Measurements from ENCODE around the gene PRR23A.

Gene PRR23A

DNA sequence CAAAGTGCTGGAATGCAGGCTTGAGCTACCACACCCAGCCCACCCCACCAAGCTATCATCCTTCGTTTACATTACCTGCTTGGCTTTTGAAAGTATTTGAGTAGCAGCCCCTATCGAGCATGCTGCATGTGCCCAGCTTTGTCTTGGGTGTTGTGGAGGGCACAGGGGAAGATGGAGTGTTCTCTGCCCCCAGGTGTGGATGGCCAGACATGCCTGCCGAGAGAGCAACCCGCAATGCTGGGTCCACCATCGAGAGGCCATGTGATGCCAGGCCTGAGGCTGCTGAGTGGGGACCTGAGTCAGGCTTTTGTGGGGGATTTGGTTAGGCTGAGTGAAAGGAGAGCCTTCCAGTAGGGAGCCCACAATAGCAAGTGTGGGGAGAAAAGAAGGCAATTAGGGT is 33.1 kb downstream of the PRR23A start:
- H3K27me3 ChIP-seq (replicated peaks; ENCODE audit: control insufficient read depth, insufficient read depth, low read length, poor library complexity, severe bottlenecking) = no peaks in the 10 kb centered on the region
- DNase-seq = no peak
- no peak overlapping the region for H3K4me3 ChIP-seq (ENCODE audit: insufficient read depth, low read depth, low read length, poor library complexity, severe bottlenecking)
- no peaks in the 10 kb centered on the region for H3K4me1 ChIP-seq (ENCODE audit: control insufficient read depth, insufficient read depth, low read length, poor library complexity, severe bottlenecking)
- H3K9me3 ChIP-seq (ENCODE audit: control insufficient read depth, low read length) = no peaks in the 10 kb centered on the region
- H3K27ac ChIP-seq (ENCODE audit: insufficient read depth, low read length, poor library complexity, severe bottlenecking) = no peak overlapping the region
- no peaks in the 10 kb centered on the region for H3K36me3 ChIP-seq (ENCODE audit: control insufficient read depth, insufficient read depth, low read length)

- H3K4me1 ChIP-seq (ENCODE audit: control insufficient read depth, insufficient read depth, low read length, poor library complexity, severe bottlenecking) = no peaks in the 10 kb centered on the region
- H3K9me3 ChIP-seq (ENCODE audit: control insufficient read depth, low read length) = no peaks in the 10 kb centered on the region
- DNase-seq = no peak
- no peak overlapping the region for H3K4me3 ChIP-seq (ENCODE audit: insufficient read depth, low read depth, low read length, poor library complexity, severe bottlenecking)
- no peaks in the 10 kb centered on the region for H3K36me3 ChIP-seq (ENCODE audit: control insufficient read depth, insufficient read depth, low read length)
- H3K27me3 ChIP-seq (replicated peaks; ENCODE audit: control insufficient read depth, insufficient read depth, low read length, poor library complexity, severe bottlenecking) = no peaks in the 10 kb centered on the region
- no peak overlapping the region for H3K27ac ChIP-seq (ENCODE audit: insufficient read depth, low read length, poor library complexity, severe bottlenecking)
Observed at GRCh38 chr3:138971766-138972320, 34.2 kb downstream of the PRR23A start.

DNA sequence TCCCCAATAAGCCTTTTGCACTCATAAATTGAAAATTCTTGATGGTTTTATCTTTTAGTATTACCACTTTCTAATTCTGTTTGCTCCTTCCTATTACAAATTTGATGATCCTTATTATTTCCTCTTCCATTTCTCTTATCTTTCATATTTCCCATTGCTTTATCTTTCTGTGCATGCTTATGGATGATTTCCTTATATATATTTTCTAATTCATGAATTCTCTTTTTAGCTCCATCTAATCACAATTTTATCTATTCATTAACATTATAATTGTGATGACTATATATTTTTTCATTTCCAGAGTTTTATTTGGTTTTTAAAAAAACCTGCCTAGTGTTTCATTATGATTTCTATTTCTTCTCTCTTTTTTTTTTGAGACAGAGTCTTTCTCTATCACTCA is 41.1 kb downstream of the PRR23A start:
- Histone ChIP-seq H3K27ac (ENCODE audit: insufficient read depth, low read length, poor library complexity, severe bottlenecking) (no peak overlapping the region), H3K9me3 (ENCODE audit: control insufficient read depth, low read length) (no peaks in the 10 kb centered on the region), H3K27me3 (replicated peaks; ENCODE audit: control insufficient read depth, insufficient read depth, low read length, poor library complexity, severe bottlenecking) (peaks cover 27% of the 10 kb centered on the region), H3K4me1 (ENCODE audit: control insufficient read depth, insufficient read depth, low read length, poor library complexity, severe bottlenecking) (no peaks in the 10 kb centered on the region), H3K36me3 (ENCODE audit: control insufficient read depth, insufficient read depth, low read length) (no peaks in the 10 kb centered on the region), H3K4me3 (ENCODE audit: insufficient read depth, low read depth, low read length, poor library complexity, severe bottlenecking) (no peak overlapping the region)
- no peak for DNase-seq

- no peak for DNase-seq
- no peaks in the 10 kb centered on the region for H3K36me3 ChIP-seq (ENCODE audit: control insufficient read depth, insufficient read depth, low read length)
- H3K9me3 ChIP-seq (ENCODE audit: control insufficient read depth, low read length) = no peaks in the 10 kb centered on the region
- no peak overlapping the region for H3K27ac ChIP-seq (ENCODE audit: insufficient read depth, low read length, poor library complexity, severe bottlenecking)
- H3K4me3 ChIP-seq (ENCODE audit: insufficient read depth, low read depth, low read length, poor library complexity, severe bottlenecking) = no peak overlapping the region
- peaks cover 27% of the 10 kb centered on the region for H3K27me3 ChIP-seq (replicated peaks; ENCODE audit: control insufficient read depth, insufficient read depth, low read length, poor library complexity, severe bottlenecking)
- H3K4me1 ChIP-seq (ENCODE audit: control insufficient read depth, insufficient read depth, low read length, poor library complexity, severe bottlenecking) = no peaks in the 10 kb centered on the region
Observed at GRCh38 chr3:138964264-138964663, 41.8 kb downstream of the PRR23A start.

- no peaks in the 10 kb centered on the region for H3K9me3 ChIP-seq (ENCODE audit: control insufficient read depth, low read length)
- no peaks in the 10 kb centered on the region for H3K36me3 ChIP-seq (ENCODE audit: control insufficient read depth, insufficient read depth, low read length)
- H3K27ac ChIP-seq (ENCODE audit: insufficient read depth, low read length, poor library complexity, severe bottlenecking) = no peak overlapping the region
- no peak overlapping the region for H3K4me3 ChIP-seq (ENCODE audit: insufficient read depth, low read depth, low read length, poor library complexity, severe bottlenecking)
- DNase-seq = no peak
- peaks cover 27% of the 10 kb centered on the region for H3K27me3 ChIP-seq (replicated peaks; ENCODE audit: control insufficient read depth, insufficient read depth, low read length, poor library complexity, severe bottlenecking)
- H3K4me1 ChIP-seq (ENCODE audit: control insufficient read depth, insufficient read depth, low read length, poor library complexity, severe bottlenecking) = no peaks in the 10 kb centered on the region
Observed at GRCh38 chr3:138962854-138963560, 43.1 kb downstream of the PRR23A start.

- no peaks in the 10 kb centered on the region for H3K4me1 ChIP-seq (ENCODE audit: control insufficient read depth, insufficient read depth, low read length, poor library complexity, severe bottlenecking)
- H3K27me3 ChIP-seq (replicated peaks; ENCODE audit: control insufficient read depth, insufficient read depth, low read length, poor library complexity, severe bottlenecking) = peaks cover 29% of the 10 kb centered on the region
- H3K4me3 ChIP-seq (ENCODE audit: insufficient read depth, low read depth, low read length, poor library complexity, severe bottlenecking) = no peak overlapping the region
- H3K27ac ChIP-seq (ENCODE audit: insufficient read depth, low read length, poor library complexity, severe bottlenecking) = no peak overlapping the region
- DNase-seq = no peak
- H3K36me3 ChIP-seq (ENCODE audit: control insufficient read depth, insufficient read depth, low read length) = no peaks in the 10 kb centered on the region
- no peaks in the 10 kb centered on the region for H3K9me3 ChIP-seq (ENCODE audit: control insufficient read depth, low read length)
Observed at GRCh38 chr3:138960417-138960852, 45.6 kb downstream of the PRR23A start.
